ENCODE data around the gene AHSG.

Gene AHSG

GRCh38 chr3:186646106-186646505, 33.2 kb downstream of the AHSG start:
- DNase-seq: no peak

GRCh38 chr3:186646841-186647240, 34.0 kb downstream of the AHSG start:
- no peak for DNase-seq

- no peak for DNase-seq
Measured at GRCh38 chr3:186648851-186649250, 36.0 kb downstream of the AHSG start.

GRCh38 chr3:186651678-186652215, 38.9 kb downstream of the AHSG start:
- no peak for DNase-seq

- no peak for DNase-seq
Measured at GRCh38 chr3:186653080-186653707, 40.3 kb downstream of the AHSG start.

GRCh38 chr3:186653984-186654383, 41.1 kb downstream of the AHSG start:
- no peak for DNase-seq

GRCh38 chr3:186663361-186664118, 50.7 kb downstream of the AHSG start:
- DNase-seq: no peak

- no peak for DNase-seq
Measured at GRCh38 chr3:186664119-186664495, 51.2 kb downstream of the AHSG start.

GRCh38 chr3:186664506-186664905, 51.6 kb downstream of the AHSG start:
- DNase-seq: no peak

- DNase-seq: no peak
Measured at GRCh38 chr3:186665625-186666188, 52.8 kb downstream of the AHSG start, which contains the start of gene HRG. Gene HRG (plus strand): TSS chr3:186666014. CDS start chr3:186666032, 18 bp downstream.

GRCh38 chr3:186668426-186668825, 55.6 kb downstream of the AHSG start:
- DNase-seq: no peak

- no peak for DNase-seq
Measured at GRCh38 chr3:186669378-186670084, 56.7 kb downstream of the AHSG start.

GRCh38 chr3:186670155-186670554, 57.3 kb downstream of the AHSG start:
- DNase-seq: no peak

Measured in stimulated activated CD8-positive, alpha-beta memory T cell treated with anti-CD3 and anti-CD28 coated beads, Interleukin-4, amount 100 ng/mL, for 48 hours (primary cell).